Ishikawa (cell line): ENCODE results near the gene GSTM3.

ENCODE experiments used
- CEBPB ChIP-seq: IDR thresholded peaks from 2 replicates; pipeline ENCODE4 v1.6.1; 2012
- RAD21 ChIP-seq: IDR thresholded peaks from 2 replicates; pipeline ENCODE4 v1.6.1; 2012; ENCODE audit warnings: low read depth
- TAF1 ChIP-seq: IDR thresholded peaks from 2 replicates; pipeline ENCODE4 v1.6.1; 2012; ENCODE audit warnings: low read depth, mild to moderate bottlenecking
- ZBTB7A ChIP-seq: IDR thresholded peaks from 2 replicates; pipeline ENCODE4 v1.6.1; 2012; ENCODE audit warnings: low read depth
- TF ChIP-seq, protein P1 (sequence below): IDR thresholded peaks from 2 replicates; pipeline ENCODE4 v1.6.1; 2012; ENCODE audit warnings: low read depth, mild to moderate bottlenecking
- TF ChIP-seq, protein P2 (sequence below): IDR thresholded peaks from 2 replicates; pipeline ENCODE4 v1.6.1; 2012

DNA sequence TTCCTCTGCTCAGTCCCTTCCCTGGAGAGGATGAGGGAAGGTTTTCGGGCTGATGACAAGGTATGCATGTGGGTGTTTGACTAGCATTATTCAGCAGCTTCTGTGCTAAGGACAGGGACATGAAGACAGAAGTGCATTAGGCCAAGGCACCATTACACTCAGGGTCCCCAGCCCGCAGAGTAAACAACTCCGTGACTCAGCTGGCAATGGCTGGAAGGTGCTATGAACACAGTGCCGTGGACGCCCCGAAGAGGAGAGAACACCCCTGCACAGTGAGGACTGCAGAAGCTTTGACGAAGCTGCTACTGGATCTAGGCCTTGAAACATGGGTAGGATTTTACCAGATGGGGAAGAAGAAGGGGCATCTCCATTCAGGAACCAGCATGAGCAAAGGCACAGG, 36.6 kb upstream of the GSTM3 start:
- no peak for TF ChIP-seq TAF1
- TF ChIP-seq CEBPB, result no peak
- TF ChIP-seq, protein P1, sequence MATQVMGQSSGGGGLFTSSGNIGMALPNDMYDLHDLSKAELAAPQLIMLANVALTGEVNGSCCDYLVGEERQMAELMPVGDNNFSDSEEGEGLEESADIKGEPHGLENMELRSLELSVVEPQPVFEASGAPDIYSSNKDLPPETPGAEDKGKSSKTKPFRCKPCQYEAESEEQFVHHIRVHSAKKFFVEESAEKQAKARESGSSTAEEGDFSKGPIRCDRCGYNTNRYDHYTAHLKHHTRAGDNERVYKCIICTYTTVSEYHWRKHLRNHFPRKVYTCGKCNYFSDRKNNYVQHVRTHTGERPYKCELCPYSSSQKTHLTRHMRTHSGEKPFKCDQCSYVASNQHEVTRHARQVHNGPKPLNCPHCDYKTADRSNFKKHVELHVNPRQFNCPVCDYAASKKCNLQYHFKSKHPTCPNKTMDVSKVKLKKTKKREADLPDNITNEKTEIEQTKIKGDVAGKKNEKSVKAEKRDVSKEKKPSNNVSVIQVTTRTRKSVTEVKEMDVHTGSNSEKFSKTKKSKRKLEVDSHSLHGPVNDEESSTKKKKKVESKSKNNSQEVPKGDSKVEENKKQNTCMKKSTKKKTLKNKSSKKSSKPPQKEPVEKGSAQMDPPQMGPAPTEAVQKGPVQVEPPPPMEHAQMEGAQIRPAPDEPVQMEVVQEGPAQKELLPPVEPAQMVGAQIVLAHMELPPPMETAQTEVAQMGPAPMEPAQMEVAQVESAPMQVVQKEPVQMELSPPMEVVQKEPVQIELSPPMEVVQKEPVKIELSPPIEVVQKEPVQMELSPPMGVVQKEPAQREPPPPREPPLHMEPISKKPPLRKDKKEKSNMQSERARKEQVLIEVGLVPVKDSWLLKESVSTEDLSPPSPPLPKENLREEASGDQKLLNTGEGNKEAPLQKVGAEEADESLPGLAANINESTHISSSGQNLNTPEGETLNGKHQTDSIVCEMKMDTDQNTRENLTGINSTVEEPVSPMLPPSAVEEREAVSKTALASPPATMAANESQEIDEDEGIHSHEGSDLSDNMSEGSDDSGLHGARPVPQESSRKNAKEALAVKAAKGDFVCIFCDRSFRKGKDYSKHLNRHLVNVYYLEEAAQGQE, result no peak
- TF ChIP-seq, protein P2, sequence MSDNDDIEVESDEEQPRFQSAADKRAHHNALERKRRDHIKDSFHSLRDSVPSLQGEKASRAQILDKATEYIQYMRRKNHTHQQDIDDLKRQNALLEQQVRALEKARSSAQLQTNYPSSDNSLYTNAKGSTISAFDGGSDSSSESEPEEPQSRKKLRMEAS, result no peak
- TF ChIP-seq RAD21, result no peak
- TF ChIP-seq ZBTB7A, result no peak
